Hematopoietic multipotent progenitor cell treated with erythropoietin and hydrocortisone succinate and interleukin-3 and kit ligand, for 15 days (in vitro differentiated cells): ENCODE results near the gene STXBP6.
A peak's percentile ranks its signal among the peaks of the same experiment; 100 is the strongest.
"Not testable (repeated sequence)": the region's sequence is repeated elsewhere in the genome, so short reads cannot be mapped to it uniquely, and the experiment has no call there.

ENCODE experiments used
- DNase-seq: peaks from one replicate; pipeline ENCODE4 v3.0.0-alpha.2; 2015; ENCODE audit warnings: low spot score

The STXBP6 gene

GRCh38 chr14:24828486-24828885 is 221.5 kb downstream of the STXBP6 start:
- no peak for DNase-seq

- DNase-seq = no peak
Measured at GRCh38 chr14:24826390-24826789, 223.6 kb downstream of the STXBP6 start.

GRCh38 chr14:24820616-24821015 is 229.3 kb downstream of the STXBP6 start:
- DNase-seq = no peak

GRCh38 chr14:24818823-24819341 is 231.1 kb downstream of the STXBP6 start:
- no peak for DNase-seq

- no peak for DNase-seq
Measured at GRCh38 chr14:24818058-24818822, 231.7 kb downstream of the STXBP6 start.

GRCh38 chr14:24817212-24818057 is 232.5 kb downstream of the STXBP6 start:
- DNase-seq = no peak

- no peak for DNase-seq
Measured at GRCh38 chr14:24816929-24817211, 233.1 kb downstream of the STXBP6 start.

GRCh38 chr14:24816011-24816928 is 233.7 kb downstream of the STXBP6 start:
- no peak for DNase-seq

GRCh38 chr14:24815543-24815942 is 234.4 kb downstream of the STXBP6 start:
- no peak for DNase-seq

GRCh38 chr14:24814944-24815343 is 235.0 kb downstream of the STXBP6 start:
- DNase-seq = no peak

GRCh38 chr14:24814346-24814745 is 235.6 kb downstream of the STXBP6 start:
- DNase-seq = no peak

- no peak for DNase-seq
Measured at GRCh38 chr14:24813819-24814259, 236.1 kb downstream of the STXBP6 start.

GRCh38 chr14:24813089-24813815 is 236.7 kb downstream of the STXBP6 start:
- no peak for DNase-seq

- DNase-seq = no peak
Measured at GRCh38 chr14:24809135-24809534, 240.8 kb downstream of the STXBP6 start.

GRCh38 chr14:24808412-24808811 is 241.5 kb downstream of the STXBP6 start:
- DNase-seq = no peak

GRCh38 chr14:24806061-24806678 is 243.8 kb downstream of the STXBP6 start:
- peak; percentile 13 for DNase-seq

- no peak for DNase-seq
Measured at GRCh38 chr14:24804552-24805212, 245.3 kb downstream of the STXBP6 start.

- no peak for DNase-seq
Measured at GRCh38 chr14:24803933-24804494, 245.9 kb downstream of the STXBP6 start.

GRCh38 chr14:24803426-24803825 is 246.5 kb downstream of the STXBP6 start:
- not testable (repeated sequence) for DNase-seq

GRCh38 chr14:24802236-24802635 is 247.7 kb downstream of the STXBP6 start:
- no peak for DNase-seq
